Left renal pelvis (tissue), 4 donors: ENCODE measurements around the gene ARFRP1. TPM values are rescaled to one million over a fixed set of nuclear protein-coding genes. Genes with fewer than 3 reads are reported as not detected.
"Not testable (repeated sequence)": the region's sequence is repeated elsewhere in the genome, so short reads cannot be mapped to it uniquely, and the experiment has no call there.

Experiments
- DNase-seq, 4 donors: peaks; one replicate each; pipeline ENCODE4 v3.0.0-alpha.2; 2013; ENCODE audit warnings: low read depth in 4 of 4, low spot score in 3 of 4
- polyA plus RNA-seq, 4 donors: library from polyadenylated mRNA; unstranded; fragments of 120-200 nt; gene quantifications; one replicate each; pipeline ENCODE4 v1.2.1, GENCODE V29; 2013; ENCODE audit not compliant: insufficient read length in 4 of 4

ARFRP1 gene
- polyA plus RNA-seq, 4 donors = 28.0 to 38.1 (median 33.5) TPM

GRCh38 chr20:63659370-63659769 is 48.4 kb downstream of the ARFRP1 start:
- DNase-seq = no peak

DNA sequence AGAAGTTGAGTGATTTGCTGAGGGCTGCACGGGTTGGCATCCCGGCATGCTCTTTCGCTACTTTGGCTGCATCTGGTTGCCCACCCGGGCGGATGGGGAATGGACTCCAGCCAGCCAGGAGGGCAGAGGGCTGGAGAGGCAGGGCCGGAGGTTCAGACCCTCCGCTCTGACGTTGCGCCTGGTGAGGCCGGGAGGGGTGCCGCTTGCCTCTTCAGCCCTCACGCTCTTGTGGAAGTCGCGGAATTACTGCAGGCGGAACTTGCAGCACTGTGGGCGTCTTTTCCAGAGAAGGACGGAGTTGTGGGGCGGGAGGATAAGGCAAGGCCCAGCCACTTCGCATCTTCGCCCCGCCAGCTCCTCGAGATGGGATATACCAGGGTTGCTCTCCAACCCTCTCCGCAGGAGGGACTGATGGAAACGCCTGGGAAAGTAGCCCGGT is 49.0 kb downstream of the ARFRP1 start:
- no peak for DNase-seq

DNA sequence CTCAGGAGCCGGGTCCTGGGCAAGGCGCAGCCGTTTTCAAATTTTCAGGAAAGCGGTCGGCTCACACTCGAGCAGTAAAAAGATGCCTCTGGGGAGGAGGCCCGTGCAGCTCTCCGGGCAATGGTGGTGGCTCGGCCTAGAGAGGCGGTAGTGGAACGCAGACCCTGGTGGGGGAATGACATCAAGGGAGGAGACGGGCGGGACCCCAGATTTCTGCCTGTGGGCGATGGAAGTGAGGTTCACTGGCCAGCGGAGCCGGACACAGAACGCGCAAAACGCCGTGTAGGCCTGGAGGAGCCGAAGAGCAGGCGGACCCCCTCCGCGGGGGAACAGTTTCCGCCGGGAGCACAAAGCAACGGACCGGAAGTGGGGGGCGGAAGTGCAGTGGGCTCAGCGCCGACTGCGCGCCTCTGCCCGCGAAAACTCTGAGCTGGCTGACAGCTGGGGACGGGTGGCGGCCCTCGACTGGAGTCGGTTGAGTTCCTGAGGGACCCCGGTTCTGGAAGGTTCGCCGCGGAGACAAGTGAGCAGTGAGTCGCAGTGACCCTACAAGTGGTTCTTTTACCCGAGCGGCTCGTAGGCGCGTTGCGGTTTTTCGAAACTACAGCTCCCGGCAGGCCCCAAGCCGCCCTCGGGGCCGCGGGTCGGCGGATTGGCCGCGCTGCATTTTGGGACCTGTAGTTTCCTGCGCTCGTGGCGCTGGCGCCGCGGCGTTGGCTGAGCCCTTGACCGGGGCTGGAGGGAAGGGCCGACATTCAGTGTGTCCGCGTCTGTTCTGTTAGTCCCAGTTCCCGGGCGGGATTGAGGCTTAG is 49.6 kb downstream of the ARFRP1 start, which contains the start of gene RTEL1:
RTEL1 (plus strand) TSS at position 376 of the 812 bp plus-strand sequence. CDS start 1,091 bp downstream, outside the sequence.
- peak; percentile 83 to 88 (median 86) for DNase-seq

DNA sequence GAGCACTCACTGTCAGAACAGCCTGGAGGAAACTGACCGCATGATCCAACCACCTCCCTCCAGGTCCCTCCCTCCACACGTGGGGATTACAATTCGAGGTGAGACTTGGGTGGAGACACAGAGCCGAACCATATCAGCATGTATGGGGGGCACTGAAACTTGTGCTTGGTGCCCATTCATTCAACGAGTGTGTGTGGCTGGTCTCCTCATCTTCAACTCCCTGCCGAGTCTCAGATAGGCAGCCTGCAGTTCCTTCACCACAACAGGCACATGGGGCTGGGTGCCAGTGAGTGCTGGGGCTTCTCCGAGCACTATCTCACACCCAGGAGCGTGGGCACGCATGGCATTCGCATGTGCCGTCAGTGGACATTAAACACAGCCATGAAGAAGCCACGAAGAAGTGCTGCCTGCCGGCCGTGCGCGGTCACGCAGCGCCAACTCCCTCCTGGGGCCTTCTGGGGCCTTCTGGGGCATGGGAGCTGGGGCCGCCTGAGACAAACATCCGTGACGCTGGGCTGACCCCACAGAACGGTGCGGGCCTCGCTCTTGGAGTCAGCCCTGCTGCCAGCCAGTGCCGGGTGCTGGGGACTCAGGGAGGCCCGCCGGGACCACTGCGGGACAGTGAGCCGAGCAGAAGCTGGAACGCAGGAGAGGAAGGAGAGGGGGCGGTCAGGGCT is 50.4 kb downstream of the ARFRP1 start:
- no peak for DNase-seq

- DNase-seq = no peak
Observed at GRCh38 chr20:63656451-63656850, 51.3 kb downstream of the ARFRP1 start.

DNA sequence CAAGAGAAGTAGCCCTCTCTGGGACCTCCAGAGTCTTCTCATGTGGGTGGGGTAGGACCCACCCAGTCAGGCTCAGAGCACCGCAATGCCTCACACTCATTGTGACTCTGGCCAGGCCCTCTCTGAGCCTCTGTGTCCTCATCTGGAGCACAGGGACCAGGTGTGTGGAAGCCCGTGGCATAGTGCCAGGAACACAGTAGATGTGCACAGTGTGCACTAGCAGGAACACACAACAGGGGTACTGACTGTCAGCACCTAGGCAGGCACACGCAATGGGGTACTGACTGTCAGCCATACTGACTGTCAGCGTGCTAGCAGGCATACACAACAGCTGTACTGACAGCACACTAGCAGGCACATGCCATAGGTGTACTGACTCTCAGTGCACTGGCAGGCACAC is 52.5 kb downstream of the ARFRP1 start:
- no peak for DNase-seq

- no peak for DNase-seq
Observed at GRCh38 chr20:63653974-63654668, 53.7 kb downstream of the ARFRP1 start.

DNA sequence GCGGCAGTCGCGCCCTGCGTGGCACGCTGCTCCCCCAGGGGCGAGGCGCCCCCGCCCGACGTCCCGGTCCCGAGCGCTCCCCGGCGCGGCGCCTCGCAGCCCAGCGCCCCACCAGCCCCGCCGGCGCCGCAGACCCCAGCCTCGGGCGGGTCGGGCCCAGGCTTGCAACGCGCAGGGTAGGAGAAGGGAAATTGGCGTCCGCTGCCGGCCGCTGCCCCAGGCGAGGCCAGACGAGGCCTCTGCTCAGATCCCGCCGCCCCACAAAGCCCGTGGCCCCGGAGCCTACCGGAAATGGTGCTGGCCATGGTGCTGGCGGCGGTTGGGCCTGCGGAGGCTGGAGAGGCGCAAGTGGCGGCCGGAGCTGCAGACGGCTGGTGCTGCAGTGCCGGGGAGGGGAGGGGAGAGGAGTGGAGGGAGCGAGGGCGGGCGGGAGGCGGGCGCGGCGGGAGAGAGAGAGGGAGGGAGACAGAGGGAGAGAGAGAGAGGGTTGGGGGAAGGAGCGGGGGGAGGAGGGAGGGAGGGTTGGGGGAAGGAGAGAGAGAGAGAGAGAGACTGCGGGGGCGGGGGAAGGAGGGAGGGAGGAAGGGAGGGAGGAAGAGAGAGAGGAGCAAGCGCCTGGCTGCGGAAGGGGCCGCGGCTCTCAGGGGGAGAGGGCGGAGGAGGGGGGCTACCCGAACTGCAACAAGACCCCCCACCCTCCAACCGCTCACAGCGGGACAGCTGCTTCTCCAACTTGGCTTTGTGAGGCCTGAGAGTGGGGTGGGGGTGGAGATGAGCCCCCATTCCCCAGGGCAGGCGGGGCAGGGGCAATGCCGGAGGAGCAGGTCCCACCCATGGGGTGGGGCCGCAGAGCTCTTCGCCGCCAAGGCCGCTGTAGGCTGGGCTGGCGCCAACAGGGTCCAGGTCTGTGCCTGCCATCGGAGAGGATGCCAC is 54.5 kb downstream of the ARFRP1 start, which contains the start of gene STMN3:
STMN3 (minus strand) TSS at position 384 of the 933 bp plus-strand sequence; CDS start at position 305, 79 bp downstream.
- DNase-seq = peak; percentile 78 to 86 (median 84)

- DNase-seq = no peak
Observed at GRCh38 chr20:63652192-63652980, 55.4 kb downstream of the ARFRP1 start.

- DNase-seq = no peak
Observed at GRCh38 chr20:63651942-63652191, 55.9 kb downstream of the ARFRP1 start.

DNA sequence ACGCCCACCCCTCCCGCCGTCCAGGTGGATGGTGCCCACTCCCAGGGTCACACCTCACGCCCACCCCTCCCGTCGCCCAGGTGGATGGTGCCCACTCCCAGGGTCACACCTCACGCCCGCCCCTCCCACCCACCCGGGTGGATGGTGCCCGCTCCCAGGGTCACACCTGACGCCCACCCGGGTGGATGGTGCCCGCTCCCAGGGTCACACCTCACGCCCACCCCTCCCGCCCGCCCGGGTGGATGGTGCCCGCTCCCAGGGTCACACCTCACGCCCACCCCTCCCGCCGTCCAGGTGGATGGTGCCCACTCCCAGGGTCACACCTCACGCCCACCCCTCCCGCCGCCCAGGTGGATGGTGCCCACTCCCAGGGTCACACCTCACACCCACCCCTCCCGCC is 57.3 kb downstream of the ARFRP1 start:
- not testable (repeated sequence) for DNase-seq

GRCh38 chr20:63648895-63649589 is 58.7 kb downstream of the ARFRP1 start:
- no peak for DNase-seq

Other genes with a start within 250 kb of the ARFRP1 start
- gene KCNQ2, start 235.3 kb downstream of the ARFRP1 start, polyA plus RNA-seq = 1 to 10 TPM; 1.9 to 9.0 (median 6.4) TPM
- 1 to 10 TPM in 3 of 4 donors, under 1 TPM in 1; 0.97 to 2.5 (median 2.0) TPM for gene EEF1A2, start 208.9 kb downstream of the ARFRP1 start, polyA plus RNA-seq
- gene PPDPF, start 187.2 kb downstream of the ARFRP1 start, polyA plus RNA-seq = 100 to 1,000 TPM; 131 to 374 (median 203) TPM
- 1 to 10 TPM in 2 of 4 donors, under 1 TPM in 2; 0.33 to 1.7 (median 0.91) TPM for gene PTK6, start 170.6 kb downstream of the ARFRP1 start, polyA plus RNA-seq
- under 1 TPM in 3 of 4 donors, not detected in 1; 0.14 to 0.26 (median 0.17) TPM for gene SRMS, start 160.2 kb downstream of the ARFRP1 start, polyA plus RNA-seq
- gene FNDC11, start 153.8 kb downstream of the ARFRP1 start, polyA plus RNA-seq = 1 to 10 TPM in 3 of 4 donors, under 1 TPM in 1; 0.31 to 1.8 (median 1.2) TPM
- gene HELZ2, start 133.7 kb downstream of the ARFRP1 start, polyA plus RNA-seq = 10 to 100 TPM in 2 of 4 donors, 1 to 10 TPM in 2; 8.1 to 15.4 (median 10.2) TPM
- gene GMEB2, start 80.9 kb downstream of the ARFRP1 start, polyA plus RNA-seq = 10 to 100 TPM in 1 of 4 donors, 1 to 10 TPM in 3; 8.9 to 13.8 (median 9.3) TPM
- 10 to 100 TPM; 25.5 to 61.2 (median 31.3) TPM for gene STMN3, start 54.6 kb downstream of the ARFRP1 start, polyA plus RNA-seq
- gene RTEL1, start 49.7 kb downstream of the ARFRP1 start, polyA plus RNA-seq = 10 to 100 TPM; 16.3 to 21.0 (median 18.3) TPM
- gene TNFRSF6B, start 11.3 kb downstream of the ARFRP1 start, polyA plus RNA-seq = 1 to 10 TPM in 3 of 4 donors, under 1 TPM in 1; 0.67 to 2.6 (median 1.6) TPM
- 10 to 100 TPM; 15.1 to 26.0 (median 17.0) TPM for gene ZGPAT, start 63 bp upstream of the ARFRP1 start, polyA plus RNA-seq
- gene LIME1, start 28.7 kb upstream of the ARFRP1 start, polyA plus RNA-seq = 10 to 100 TPM in 1 of 4 donors, 1 to 10 TPM in 3; 4.0 to 14.9 (median 5.0) TPM
- gene SLC2A4RG, start 31.8 kb upstream of the ARFRP1 start, polyA plus RNA-seq = 100 to 1,000 TPM in 1 of 4 donors, 10 to 100 TPM in 3; 65.3 to 134 (median 70.1) TPM
- gene ZBTB46, start 123.3 kb upstream of the ARFRP1 start, polyA plus RNA-seq = 10 to 100 TPM; 16.1 to 23.2 (median 18.9) TPM
- not detected for gene ABHD16B, start 153.5 kb upstream of the ARFRP1 start, polyA plus RNA-seq
- 10 to 100 TPM; 78.5 to 99.6 (median 85.4) TPM for gene TPD52L2, start 157.3 kb upstream of the ARFRP1 start, polyA plus RNA-seq
- gene DNAJC5, start 187.2 kb upstream of the ARFRP1 start, polyA plus RNA-seq = 10 to 100 TPM; 23.1 to 32.3 (median 29.0) TPM
- 10 to 100 TPM; 37.1 to 69.4 (median 43.9) TPM for gene UCKL1, start 248.4 kb upstream of the ARFRP1 start, polyA plus RNA-seq